GM18873 (cell line): ENCODE results near the gene ANAPC2.

ENCODE experiments used
- ATAC-seq: cut with Tn5 transposase; IDR thresholded peaks from one replicate; pipeline ENCODE4 v1.9.1; 2021; ENCODE audit warnings: mild to moderate bottlenecking, moderate library complexity, moderate number of reproducible peaks; ENCODE audit not compliant: unreplicated experiment, low FRiP score

ANAPC2 gene

GRCh38 chr9:137165250-137165836 is 23.0 kb downstream of the ANAPC2 start:
- ATAC-seq: no peak

DNA sequence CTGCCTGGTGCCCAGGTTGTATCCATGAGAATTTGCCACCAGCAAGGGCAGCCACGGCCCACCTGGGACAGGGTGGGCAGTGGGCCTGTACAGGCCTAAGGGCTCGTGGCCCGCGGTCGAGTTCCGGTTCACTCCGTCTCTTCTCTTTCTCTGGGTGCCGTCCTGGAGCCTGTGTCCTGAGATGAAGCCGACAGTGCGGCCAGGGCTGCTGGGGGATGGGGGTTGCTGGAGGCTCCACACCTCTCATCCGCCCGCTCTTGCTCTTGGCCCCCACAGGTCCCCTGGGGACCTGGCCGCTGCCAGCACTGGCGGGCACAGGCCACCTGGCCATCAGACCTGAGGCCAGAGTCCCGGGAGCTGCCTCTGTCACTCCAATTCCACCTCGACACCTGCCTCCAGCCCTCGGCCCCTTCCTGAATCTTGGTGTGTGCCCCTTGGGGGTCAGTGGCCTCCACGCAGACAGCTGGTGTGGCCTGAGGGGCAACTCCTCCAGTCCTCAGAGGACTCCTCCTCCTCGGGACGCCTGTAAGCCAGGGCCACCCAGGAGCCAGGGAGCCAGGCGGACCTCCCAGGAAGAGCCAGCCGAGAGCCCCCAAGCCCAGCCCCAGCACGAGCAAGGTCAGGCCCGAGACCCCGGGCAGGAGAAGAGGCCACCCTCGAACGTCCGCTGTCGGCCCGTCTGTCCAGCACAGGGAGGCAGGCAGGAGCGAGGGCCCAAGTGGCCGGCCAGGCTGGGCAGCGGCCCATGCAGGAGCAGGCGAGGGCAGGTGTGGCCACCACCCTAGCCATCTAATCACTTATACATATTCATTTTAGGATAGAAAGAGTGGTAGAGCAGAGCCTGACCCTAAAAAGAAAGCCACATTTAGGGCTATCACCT is 23.8 kb downstream of the ANAPC2 start:
- no peak for ATAC-seq

DNA sequence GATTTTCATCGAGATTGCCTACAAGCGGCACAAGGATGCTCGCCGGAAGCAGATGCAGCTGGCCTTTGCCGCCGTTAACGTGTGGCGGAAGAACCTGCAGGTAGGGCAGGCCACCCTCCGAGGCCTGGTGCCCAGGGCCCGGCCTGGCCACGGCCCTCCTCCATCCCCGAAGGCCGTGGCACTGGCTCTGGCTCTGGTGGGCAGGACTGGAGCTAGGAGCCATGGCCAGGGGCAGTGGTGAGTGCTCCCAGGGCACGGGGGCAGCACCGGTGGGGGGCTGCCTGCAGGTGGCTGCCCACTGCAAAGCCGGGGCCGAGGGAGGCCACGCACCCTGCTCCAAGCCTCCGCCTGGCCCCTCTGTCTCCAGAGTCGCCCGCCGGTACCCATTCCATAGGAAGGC is 24.6 kb downstream of the ANAPC2 start:
- no peak for ATAC-seq

DNA sequence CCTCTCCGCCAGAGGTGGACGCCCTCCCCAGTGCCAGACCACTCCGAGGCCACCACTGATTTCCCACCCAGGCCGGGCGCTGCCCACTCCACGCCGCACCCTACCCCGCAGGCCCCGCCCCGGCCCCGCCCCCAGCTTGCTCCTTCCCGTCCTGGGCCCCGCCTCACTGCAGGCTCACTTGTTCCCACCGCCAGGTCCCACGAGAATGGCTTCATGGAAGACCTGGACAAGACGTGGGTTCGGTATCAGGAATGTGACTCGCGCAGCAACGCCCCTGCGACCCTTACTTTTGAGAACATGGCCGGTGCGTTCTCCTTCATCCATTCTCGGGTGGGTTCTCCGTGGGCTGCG is 25.0 kb downstream of the ANAPC2 start:
- ATAC-seq: no peak

- no peak for ATAC-seq
Observed at GRCh38 chr9:137162505-137163364, 25.6 kb downstream of the ANAPC2 start.

- no peak for ATAC-seq
Observed at GRCh38 chr9:137161558-137162486, 26.5 kb downstream of the ANAPC2 start.

DNA sequence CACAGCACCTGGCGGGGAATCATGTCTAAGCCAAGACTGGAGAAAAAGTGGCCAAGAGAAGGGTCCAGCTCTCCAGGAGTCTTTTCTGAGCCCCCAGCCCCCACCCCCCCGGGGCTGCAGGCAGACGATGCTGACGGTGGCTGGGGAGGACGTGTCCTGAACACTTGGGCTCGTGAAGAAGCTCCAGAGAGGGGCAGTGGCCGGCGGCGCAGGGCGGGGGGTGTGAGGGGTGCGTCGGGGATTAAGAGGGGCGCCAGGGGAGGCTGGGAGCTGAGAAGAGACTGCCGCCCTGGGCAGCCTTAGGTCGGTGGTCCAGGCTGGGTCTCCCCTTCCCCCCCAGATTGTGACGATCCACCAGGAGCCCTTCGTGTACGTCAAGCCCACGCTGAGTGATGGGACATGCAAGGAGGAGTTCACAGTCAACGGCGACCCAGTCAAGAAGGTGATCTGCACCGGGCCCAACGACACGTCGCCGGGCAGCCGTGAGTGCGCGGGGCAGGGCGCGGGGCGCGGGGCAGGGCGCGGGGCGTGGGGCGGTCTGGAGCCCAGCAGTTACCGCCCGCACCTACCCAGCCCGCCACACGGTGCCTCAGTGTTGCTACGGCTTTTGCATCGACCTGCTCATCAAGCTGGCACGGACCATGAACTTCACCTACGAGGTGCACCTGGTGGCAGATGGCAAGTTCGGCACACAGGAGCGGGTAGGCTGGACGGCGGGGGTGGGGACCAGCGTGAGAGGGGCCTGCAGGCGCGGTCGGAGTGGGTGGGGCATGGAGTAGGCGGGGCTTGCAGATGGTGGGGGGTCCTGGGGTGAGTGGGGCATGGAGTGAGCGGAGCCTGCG is 27.4 kb downstream of the ANAPC2 start:
- no peak for ATAC-seq

- no peak for ATAC-seq
Observed at GRCh38 chr9:137160054-137160425, 28.3 kb downstream of the ANAPC2 start.

- ATAC-seq: no peak
Observed at GRCh38 chr9:137159105-137160053, 29.0 kb downstream of the ANAPC2 start.

DNA sequence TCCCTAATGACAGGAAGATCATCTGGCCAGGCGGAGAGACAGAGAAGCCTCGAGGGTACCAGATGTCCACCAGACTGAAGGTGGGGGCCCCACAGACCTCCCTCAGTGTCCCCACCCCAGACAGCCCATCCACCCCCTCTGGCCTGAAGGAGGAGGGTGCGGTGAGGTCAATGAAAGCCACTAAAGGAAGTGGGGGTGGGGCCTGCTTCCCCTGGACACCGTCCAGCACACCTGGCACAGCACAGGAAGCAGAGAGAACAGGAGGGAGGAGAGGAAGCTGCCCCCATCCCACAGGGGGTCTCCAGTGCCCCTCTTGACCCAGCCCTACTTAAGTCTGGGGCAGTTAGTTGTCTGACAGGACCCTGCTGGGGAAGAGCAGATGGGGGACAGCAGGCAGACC is 29.7 kb downstream of the ANAPC2 start:
- ATAC-seq: no peak

DNA sequence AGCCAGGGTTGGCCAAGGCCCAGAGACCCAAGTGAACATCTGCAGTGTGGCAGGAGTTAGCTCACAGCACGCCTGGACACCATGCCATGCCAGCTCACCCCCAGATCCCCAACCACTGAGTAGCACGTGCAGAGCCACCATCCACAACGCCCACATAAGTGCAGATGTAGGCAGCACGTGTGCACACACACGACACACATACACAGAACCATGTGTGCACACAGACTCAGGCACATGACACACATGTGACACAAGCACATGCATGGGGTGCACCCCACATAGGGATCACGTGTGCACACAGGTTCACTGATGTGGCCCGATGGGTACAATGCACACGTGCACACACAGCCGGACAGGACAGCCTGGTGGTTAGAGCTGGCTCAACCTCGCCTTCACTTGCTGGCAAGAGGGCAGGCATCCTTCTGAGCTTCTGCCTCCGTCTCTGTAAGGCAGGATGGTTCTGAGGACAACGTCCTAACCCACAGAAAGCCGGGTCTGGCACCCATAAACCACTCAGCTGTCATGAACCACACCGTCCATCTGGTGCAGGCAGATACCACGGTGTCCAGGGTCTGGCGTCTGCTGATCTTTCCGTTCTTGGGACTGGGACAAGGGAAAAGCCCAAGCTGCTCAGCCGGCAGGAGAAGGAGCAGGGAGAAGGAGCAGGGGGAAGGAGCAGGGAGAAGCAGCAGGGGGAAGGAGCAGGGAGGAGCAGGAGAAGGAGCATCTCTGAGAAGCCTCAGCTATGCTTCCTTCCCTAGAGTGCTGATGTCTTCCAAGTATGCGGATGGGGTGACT is 30.5 kb downstream of the ANAPC2 start:
- no peak for ATAC-seq

- ATAC-seq: no peak
Observed at GRCh38 chr9:137156567-137157375, 31.6 kb downstream of the ANAPC2 start.

- no peak for ATAC-seq
Observed at GRCh38 chr9:137152844-137153405, 35.4 kb downstream of the ANAPC2 start.

GRCh38 chr9:137150617-137151457 is 37.5 kb downstream of the ANAPC2 start:
- no peak for ATAC-seq

DNA sequence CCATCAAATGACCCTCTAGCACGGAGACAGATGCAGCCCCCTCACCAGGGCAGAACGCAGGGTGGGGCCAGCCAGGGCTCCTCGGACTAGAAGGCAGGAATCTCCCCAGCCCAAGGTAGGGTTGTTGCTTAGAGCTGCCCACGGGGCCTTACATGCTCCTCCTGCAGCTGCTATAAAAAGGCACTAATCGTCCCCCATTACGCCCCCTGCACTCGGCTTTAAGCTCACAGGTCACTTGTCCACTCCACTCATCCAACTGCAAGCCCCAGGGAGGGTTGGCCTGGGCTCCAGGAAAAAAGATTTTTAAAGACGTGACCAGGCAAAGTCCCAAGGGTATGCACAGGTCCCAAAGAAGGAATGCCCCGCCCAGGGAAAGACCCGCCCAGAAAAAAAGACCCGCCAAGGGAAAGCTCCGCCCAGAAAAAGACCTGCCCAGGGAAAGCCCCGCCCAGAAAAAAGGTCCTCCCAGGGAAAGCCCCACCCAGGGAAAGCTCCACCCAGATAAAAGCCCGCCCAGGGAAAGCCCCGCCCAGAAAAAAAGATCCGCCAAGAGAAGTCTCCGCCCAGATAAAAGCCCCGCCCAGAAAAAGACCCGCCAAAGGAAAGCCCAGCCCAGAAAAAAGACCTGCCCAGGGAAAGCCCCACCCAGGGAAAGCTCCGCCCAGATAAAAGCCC is 38.3 kb downstream of the ANAPC2 start:
- ATAC-seq: no peak
